ENCODE results near the gene OR9A2.

- TF ChIP-seq CTCF (IDR thresholded peaks at IDR 0.05) (no peak), POLR2A (IDR thresholded peaks at IDR 0.05) (no peak), POLR2AphosphoS5 (IDR thresholded peaks at IDR 0.05; ENCODE audit: insufficient read depth in 1 of 2, low read depth in 1 of 2) (no peak)
Measured at GRCh38 chr7:143027032-143027431, at the start of gene OR9A2.

Measured in vagina (tissue), 2 donors.